Upper lobe of left lung (tissue), 6 donors: ENCODE results near the gene FOXP1. TPM values are rescaled to one million over a fixed set of nuclear protein-coding genes. Genes with fewer than 3 reads are reported as not detected.

ENCODE experiments used
- ATAC-seq, 2 donors: fragments of 200-7000 bp; cut with Tn5 transposase; one replicate each; pipeline ENCODE4 v1.9.1; 2022; ENCODE audit warnings: mild to moderate bottlenecking in 2 of 2, moderate library complexity in 2 of 2; ENCODE audit not compliant: low FRiP score in 2 of 2
- DNase-seq, 2 donors: peaks; one replicate each; pipeline ENCODE4 v3.0.0-alpha.2; 2019 to 2020
- H3K27ac ChIP-seq, 4 donors: fragments of 200-600 bp; sonication (generic); one replicate each; pipeline ENCODE4 v1.5.1; 2016 to 2019
- H3K27me3 ChIP-seq, 4 donors: fragments of 200-600 bp; sonication (generic); one replicate each; pipeline ENCODE4 v1.5.1; 2017 to 2019
- H3K36me3 ChIP-seq, 4 donors: fragments of 200-600 bp; sonication (generic); one replicate each; pipeline ENCODE4 v1.5.1; 2016 to 2019
- H3K4me1 ChIP-seq, 4 donors: fragments of 200-600 bp; sonication (generic); one replicate each; pipeline ENCODE4 v1.5.1; 2018 to 2019
- H3K4me3 ChIP-seq, 4 donors: fragments of 200-600 bp; sonication (generic); one replicate each; pipeline ENCODE4 v1.5.1; 2017 to 2019; ENCODE audit warnings: mild to moderate bottlenecking in 2 of 4, moderate library complexity in 1 of 4
- H3K9me3 ChIP-seq, 4 donors: fragments of 200-600 bp; sonication (generic); one replicate each; pipeline ENCODE4 v1.5.1; 2018 to 2019
- CTCF ChIP-seq, 6 experiments: fragments of 450-650 bp in 4 of 6; fragments of 200-600 bp in 2 of 6; sonication (generic) in 2 of 6; IDR thresholded peaks; one replicate each; pipeline ENCODE4 v1.5.1; 2016 to 2019; ENCODE audit warnings: antibody characterized with exemption in 6 of 6
- EP300 ChIP-seq, 4 donors: sonication (generic); formaldehyde crosslinking; IDR thresholded peaks; one replicate each; pipeline ENCODE4 v1.5.1; 2017; ENCODE audit warnings: antibody characterized with exemption in 4 of 4, control low read depth in 2 of 4
- POLR2A ChIP-seq, 4 donors: fragments of 450-650 bp; IDR thresholded peaks; one replicate each; pipeline ENCODE4 v1.5.1; 2016 to 2017; ENCODE audit warnings: antibody characterized with exemption in 4 of 4, mild to moderate bottlenecking in 2 of 4
- POLR2AphosphoS5 ChIP-seq, 2 donors: sonication (generic); formaldehyde crosslinking; IDR thresholded peaks; one replicate each; pipeline ENCODE4 v1.5.1; 2017; ENCODE audit warnings: antibody characterized with exemption in 2 of 2
- WGBS, 2 donors: methylation state at CpG; one replicate each; pipeline ENCODE4 v1.1.5; 2017 to 2018; 5-methylcytosine and 5-hydroxymethylcytosine counted together
- total RNA-seq, 6 donors: library from RNA; depleted of rRNA in 4 of 6; stranded (reverse); fragments of >200 nt in 4 of 6; gene quantifications; one replicate each; pipeline versions ENCODE4 v1.1.0 to v1.2.1, GENCODE V29; 2016 to 2021
- donor health status: DM: no; HTN: no; CAD: no; lungs with moderate emphysema.
- donor health status: DM: no; HTN: yes; CAD: no; lungs with severe emphysema.

Gene FOXP1
- total RNA-seq, 6 donors from 2014 or later: 103 to 248 (median 134) TPM

GRCh38 chr3:71102111-71102983 is 481.2 kb downstream of the FOXP1 start:
- peak; percentile 75 to 87 for ATAC-seq
- peak overlapping the region in 3 of 4 donors; percentile 44 to 53 (median 46) for H3K27ac ChIP-seq
- WGBS, 2 donors: 44 to 52% methylated on average over 11 of the region's 11 CpGs

GRCh38 chr3:71101626-71102025 is 481.9 kb downstream of the FOXP1 start:
- no peaks in the 10 kb centered on the region for H3K36me3 ChIP-seq
- no peak for TF ChIP-seq EP300 (IDR thresholded peaks at IDR 0.05)
- no peaks in the 10 kb centered on the region for H3K9me3 ChIP-seq
- H3K4me1 ChIP-seq: peaks cover 21 to 57% (median 42%) of the 10 kb centered on the region in 4 donors
- H3K27me3 ChIP-seq: no peaks in the 10 kb centered on the region
- H3K4me3 ChIP-seq: no peak overlapping the region
- WGBS, 2 donors: 58 to 69% methylated on average over 5 of the region's 5 CpGs
- ATAC-seq (peak in 1 of 2 donors; percentile 54), DNase-seq (no peak)
- peak overlapping the region in 3 of 4 donors; percentile 30 to 46 (median 44) for H3K27ac ChIP-seq

More at GRCh38 chr3:71102111-71102983, 481.2 kb downstream of the FOXP1 start:
- peak in 1 of 4 donors; percentile 41 for TF ChIP-seq EP300 (IDR thresholded peaks at IDR 0.05)
- TF ChIP-seq POLR2AphosphoS5 (IDR thresholded peaks at IDR 0.05): peak in 1 of 2 donors; percentile 63
- no peak for TF ChIP-seq CTCF (IDR thresholded peaks at IDR 0.05)
- no peak for TF ChIP-seq POLR2A (IDR thresholded peaks at IDR 0.05)
- Histone ChIP-seq H3K9me3 (no peaks in the 10 kb centered on the region), H3K27me3 (no peaks in the 10 kb centered on the region), H3K4me1 (peaks cover 21 to 59% (median 42%) of the 10 kb centered on the region in 4 donors), H3K36me3 (no peaks in the 10 kb centered on the region), H3K4me3 (no peak overlapping the region)
- DNase-seq: no peak

GRCh38 chr3:71101014-71101413 is 482.5 kb downstream of the FOXP1 start:
- Histone ChIP-seq H3K27ac (peak overlapping the region in 2 of 4 donors; percentile 44 to 46), H3K4me3 (no peak overlapping the region), H3K4me1 (peaks cover 21 to 62% (median 44%) of the 10 kb centered on the region in 4 donors), H3K9me3 (no peaks in the 10 kb centered on the region), H3K36me3 (no peaks in the 10 kb centered on the region), H3K27me3 (no peaks in the 10 kb centered on the region)
- WGBS, 2 donors: 83 to 90% methylated on average over 3 of the region's 3 CpGs
- no peak for DNase-seq
- TF ChIP-seq POLR2AphosphoS5 (IDR thresholded peaks at IDR 0.05) (no peak), CTCF (IDR thresholded peaks at IDR 0.05) (no peak), POLR2A (IDR thresholded peaks at IDR 0.05) (no peak), EP300 (IDR thresholded peaks at IDR 0.05) (no peak)
- ATAC-seq: no peak

- no peaks in the 10 kb centered on the region for H3K36me3 ChIP-seq
- no peak overlapping the region for H3K4me3 ChIP-seq
- ATAC-seq: no peak
- peaks cover 21 to 69% (median 42%) of the 10 kb centered on the region in 4 donors for H3K4me1 ChIP-seq
- H3K27ac ChIP-seq: peak overlapping the region in 1 of 4 donors; percentile 11
- no peak for DNase-seq
- no peaks in the 10 kb centered on the region for H3K27me3 ChIP-seq
- 66 to 70% methylated on average over 6 of the region's 6 CpGs for WGBS, 2 donors
- no peak for TF ChIP-seq POLR2AphosphoS5 (IDR thresholded peaks at IDR 0.05)
- TF ChIP-seq EP300 (IDR thresholded peaks at IDR 0.05): no peak
- H3K9me3 ChIP-seq: no peaks in the 10 kb centered on the region
Observed at GRCh38 chr3:71099997-71100719, 483.4 kb downstream of the FOXP1 start.

GRCh38 chr3:71097557-71097956 is 486.0 kb downstream of the FOXP1 start:
- ATAC-seq (no peak), DNase-seq (no peak)
- WGBS, 2 donors: 84 to 88% methylated on average over 5 of the region's 5 CpGs
- H3K4me3 ChIP-seq: no peak overlapping the region
- H3K9me3 ChIP-seq: no peaks in the 10 kb centered on the region
- H3K4me1 ChIP-seq: peaks cover 4 to 43% (median 19%) of the 10 kb centered on the region in 4 donors
- TF ChIP-seq CTCF (IDR thresholded peaks at IDR 0.05): no peak
- TF ChIP-seq POLR2A (IDR thresholded peaks at IDR 0.05): no peak
- TF ChIP-seq EP300 (IDR thresholded peaks at IDR 0.05): no peak
- TF ChIP-seq POLR2AphosphoS5 (IDR thresholded peaks at IDR 0.05): no peak
- no peaks in the 10 kb centered on the region for H3K36me3 ChIP-seq
- no peaks in the 10 kb centered on the region for H3K27me3 ChIP-seq
- no peak overlapping the region for H3K27ac ChIP-seq
